Naive B cell (primary cell): ENCODE measurements around the gene HYAL3. TPM values are rescaled to one million over a fixed set of nuclear protein-coding genes. Genes with fewer than 3 reads are reported as not detected.

Experiments
- ATAC-seq, 2 donors: fragments of 150-1000 bp; cut with Tn5 transposase; 2 replicates each; pipeline ENCODE4 v1.10.0; 2021; ENCODE audit warnings: low read depth in 2 of 2, mild to moderate bottlenecking in 2 of 2, moderate library complexity in 2 of 2
- DNase-seq: peaks from one replicate; pipeline ENCODE4 v3.0.0; 2022
- H3K27ac Mint-ChIP-seq, 6 donors: one replicate each; pipeline ENCODE4 v1.8.0; 2020 to 2022; ENCODE audit warnings: mild to moderate bottlenecking in 6 of 6, mixed read lengths in 6 of 6, moderate library complexity in 5 of 6, inconsistent platforms in 2 of 6
- H3K27me3 Mint-ChIP-seq, 3 donors: one replicate each; pipeline ENCODE4 v1.8.0; 2021 to 2022; ENCODE audit warnings: mixed read lengths in 3 of 3, mild to moderate bottlenecking in 1 of 3
- H3K36me3 Mint-ChIP-seq, 2 donors: one replicate each; pipeline ENCODE4 v1.8.0; 2020 to 2022; ENCODE audit warnings: mixed read lengths in 2 of 2, inconsistent platforms in 1 of 2, mild to moderate bottlenecking in 1 of 2
- H3K4me1 Mint-ChIP-seq, 3 donors: one replicate each; pipeline ENCODE4 v1.8.0; 2020 to 2022; ENCODE audit warnings: mixed read lengths in 3 of 3, inconsistent platforms in 1 of 3, mild to moderate bottlenecking in 1 of 3, moderate library complexity in 1 of 3
- H3K4me3 Mint-ChIP-seq, 8 donors: one replicate each; pipeline ENCODE4 v1.8.0; 2020 to 2022; ENCODE audit warnings: mild to moderate bottlenecking in 8 of 8, mixed read lengths in 8 of 8, moderate library complexity in 8 of 8, inconsistent platforms in 2 of 8
- H3K9me3 Mint-ChIP-seq, 7 donors: one replicate each; pipeline ENCODE4 v1.8.0; 2020 to 2022; ENCODE audit warnings: mixed read lengths in 7 of 7, mild to moderate bottlenecking in 5 of 7, inconsistent platforms in 2 of 7, moderate library complexity in 1 of 7
- polyA plus RNA-seq, 6 donors: library from polyadenylated mRNA; unstranded; fragments of 300-500 nt; fragmentation: Illumina TruSeq; gene quantifications; one replicate each; pipeline ENCODE4 v1.2.3, GENCODE V29; 2021; ENCODE audit warnings: low read depth in 6 of 6

HYAL3 gene
- polyA plus RNA-seq, 6 donors from 2014 or later = 0.93 to 2.8 (median 1.6) TPM; not detected in 1

GRCh38 chr3:50297896-50298725, 1.1 kb downstream of the HYAL3 start:
- Mint-ChIP-seq H3K27me3 (no peaks in the 10 kb centered on the region), H3K36me3 (no peaks in the 10 kb centered on the region), H3K4me1 (peaks cover 19 to 33% (median 27%) of the 10 kb centered on the region in 3 donors), H3K9me3 (no peaks in the 10 kb centered on the region), H3K27ac (peak overlapping the region in 5 of 6 donors; percentile 94 to 99 (median 99)), H3K4me3 (peak overlapping the region; percentile 84 to 99 (median 98))
- ATAC-seq = no peak
- no peak for DNase-seq

DNA sequence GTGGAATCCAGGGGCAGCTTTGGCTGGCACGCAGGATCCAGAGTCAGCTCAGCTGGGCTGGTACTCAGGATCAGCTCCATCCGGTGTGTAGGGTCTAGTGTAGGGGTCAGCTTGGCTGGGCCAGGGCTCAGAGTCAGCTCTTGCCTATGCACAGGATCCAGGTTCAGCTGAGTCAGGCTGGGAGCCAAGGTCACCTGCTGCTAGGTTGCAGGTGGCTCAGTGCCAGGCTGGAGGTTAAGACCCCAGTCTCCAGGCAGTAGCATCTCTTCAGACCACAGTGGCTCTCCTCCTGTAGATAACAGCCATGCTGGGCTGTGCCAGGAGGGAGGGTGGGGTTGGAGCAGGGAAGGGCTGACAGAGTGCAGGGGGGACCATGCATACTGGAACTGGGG, 1.8 kb downstream of the HYAL3 start:
- Mint-ChIP-seq H3K27me3 (no peaks in the 10 kb centered on the region), H3K4me3 (peak overlapping the region in 3 of 8 donors; percentile 25 to 98 (median 84)), H3K36me3 (no peaks in the 10 kb centered on the region), H3K27ac (peak overlapping the region in 2 of 6 donors; percentile 52 to 94), H3K4me1 (peaks cover 26 to 40% (median 34%) of the 10 kb centered on the region in 3 donors), H3K9me3 (no peaks in the 10 kb centered on the region)
- ATAC-seq (no peak), DNase-seq (no peak)

DNA sequence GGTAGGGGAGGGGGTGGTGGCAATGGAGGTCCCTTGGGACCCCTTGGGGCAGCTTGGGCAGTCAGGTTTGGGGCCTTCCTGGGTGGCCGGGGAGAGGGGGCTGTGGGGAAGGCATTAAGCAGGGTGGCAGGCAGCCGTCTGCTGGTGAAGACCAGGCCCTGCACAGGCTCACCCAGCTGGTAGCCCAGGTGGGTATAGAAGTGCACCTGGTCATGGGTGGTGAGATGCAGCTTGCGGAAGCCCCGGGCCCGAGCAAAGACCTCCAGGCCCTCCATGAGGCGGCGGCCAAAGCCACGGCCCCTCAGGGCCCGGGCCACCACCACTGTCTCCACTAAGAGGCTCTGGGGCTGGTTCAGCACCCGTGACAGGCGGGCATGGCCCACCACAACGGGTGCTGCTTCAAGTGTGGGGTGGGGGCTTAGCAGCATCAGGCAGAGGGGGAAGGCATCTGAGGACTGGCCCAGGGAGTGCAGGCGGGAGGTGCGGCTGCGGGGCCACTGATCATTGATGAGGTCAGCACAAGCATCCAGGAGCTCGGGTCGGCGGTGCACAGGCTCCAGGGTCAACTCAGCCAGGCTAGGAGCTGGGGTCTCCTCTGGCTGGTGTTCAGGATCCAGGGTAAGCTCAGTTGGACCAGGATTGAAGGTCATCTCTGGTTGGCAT, 2.4 kb downstream of the HYAL3 start:
- H3K36me3 Mint-ChIP-seq = no peaks in the 10 kb centered on the region
- peaks cover 28 to 42% (median 36%) of the 10 kb centered on the region in 3 donors for H3K4me1 Mint-ChIP-seq
- ATAC-seq (no peak), DNase-seq (no peak)
- H3K27ac Mint-ChIP-seq = peak overlapping the region in 1 of 6 donors; percentile 52
- H3K4me3 Mint-ChIP-seq = peak overlapping the region in 2 of 8 donors; percentile 72 to 84
- H3K9me3 Mint-ChIP-seq = no peaks in the 10 kb centered on the region
- no peaks in the 10 kb centered on the region for H3K27me3 Mint-ChIP-seq

DNA sequence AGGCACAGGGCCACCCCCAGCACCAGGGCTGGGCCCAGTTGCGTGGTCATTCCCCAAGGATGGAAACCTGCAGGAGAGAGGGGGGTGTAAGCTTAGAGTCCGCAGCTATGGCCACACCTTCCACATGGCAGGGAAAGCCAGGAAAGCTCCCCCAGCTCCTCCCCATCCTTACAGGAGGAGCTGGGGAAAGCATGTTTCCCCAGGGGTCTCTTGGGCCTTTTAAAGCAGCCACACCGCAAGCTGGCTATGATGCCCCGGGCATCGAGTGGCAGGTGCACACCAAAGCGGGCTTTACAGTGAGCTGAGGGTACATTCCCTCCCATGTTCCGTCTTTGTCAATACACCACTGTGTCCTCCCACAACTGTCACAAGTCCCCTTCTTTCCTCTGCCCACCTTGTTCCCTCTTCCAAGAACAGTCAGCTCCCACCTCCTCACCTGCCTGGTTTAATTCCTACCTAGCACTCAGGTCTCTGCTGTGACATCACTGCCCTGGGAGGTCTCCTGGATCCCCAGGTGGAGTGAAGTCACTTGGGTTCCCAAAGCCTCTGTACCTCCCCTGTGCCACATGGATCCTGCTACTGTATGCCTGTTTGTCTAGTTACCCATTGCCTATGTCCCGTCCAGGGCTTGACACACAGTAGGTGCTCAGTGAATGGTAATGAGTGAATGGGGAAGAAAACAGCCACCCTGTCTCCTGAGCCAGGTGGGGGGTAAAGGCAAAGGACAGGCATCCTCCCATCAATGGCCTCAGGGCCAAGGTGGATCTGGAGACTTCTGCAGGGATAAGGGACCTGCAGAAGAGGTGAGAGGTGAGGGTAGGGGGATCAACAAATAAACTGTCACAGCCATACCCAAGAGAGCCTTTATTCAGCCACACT, 3.4 kb downstream of the HYAL3 start:
- ATAC-seq (no peak), DNase-seq (no peak)
- H3K27ac Mint-ChIP-seq = peak overlapping the region in 3 of 6 donors; percentile 25 to 96 (median 56)
- no peak overlapping the region for H3K4me3 Mint-ChIP-seq
- no peaks in the 10 kb centered on the region for H3K9me3 Mint-ChIP-seq
- no peaks in the 10 kb centered on the region for H3K36me3 Mint-ChIP-seq
- no peaks in the 10 kb centered on the region for H3K27me3 Mint-ChIP-seq
- peaks cover 35 to 51% (median 44%) of the 10 kb centered on the region in 3 donors for H3K4me1 Mint-ChIP-seq

DNA sequence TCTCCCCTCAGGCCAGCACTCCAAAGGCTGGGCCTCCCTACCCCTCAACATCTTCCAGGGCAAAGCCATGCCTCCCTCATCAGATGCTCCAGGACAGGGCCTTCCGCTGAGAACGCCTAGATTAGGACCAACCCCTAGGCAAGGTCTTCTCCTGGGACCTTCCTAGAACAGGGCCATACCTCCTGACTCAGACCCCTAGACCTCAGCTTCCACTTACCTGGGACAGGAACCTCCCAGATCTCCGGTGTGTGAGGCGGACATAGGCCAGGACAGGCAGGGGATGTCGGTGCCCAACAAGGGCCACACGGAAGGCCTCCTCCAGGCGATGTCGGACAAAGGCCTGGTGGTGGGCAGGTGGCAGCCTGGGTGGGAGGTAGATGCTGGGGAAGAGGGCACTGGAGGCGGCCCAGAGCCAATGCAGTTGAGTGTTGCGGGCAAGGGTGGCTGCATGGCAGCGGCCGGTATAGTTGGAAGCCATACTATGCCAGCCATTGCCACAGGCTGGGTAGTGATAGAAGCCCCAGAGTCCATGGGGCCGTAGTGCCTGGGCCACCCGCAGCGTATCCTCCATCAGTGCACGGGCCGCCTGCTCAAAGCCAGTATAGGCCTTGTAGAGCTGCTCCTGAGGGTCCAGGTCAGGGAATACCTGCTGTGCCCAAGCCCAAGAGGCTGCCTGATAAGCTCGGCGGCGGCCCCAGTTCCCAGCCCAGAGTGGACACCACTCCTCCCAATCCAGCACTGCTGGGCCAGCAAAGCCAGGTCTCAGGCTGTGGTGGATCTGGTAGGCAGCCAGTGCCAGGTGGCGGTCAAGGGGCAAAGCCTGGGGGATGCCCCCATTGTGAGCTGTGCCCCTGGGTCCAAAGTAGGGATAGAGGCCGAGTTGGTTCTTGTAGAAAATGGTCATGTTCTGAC, 4.5 kb downstream of the HYAL3 start:
- H3K27ac Mint-ChIP-seq = peak overlapping the region in 2 of 6 donors; percentile 37 to 59
- no peaks in the 10 kb centered on the region for H3K27me3 Mint-ChIP-seq
- H3K4me1 Mint-ChIP-seq = peaks cover 28 to 49% (median 35%) of the 10 kb centered on the region in 3 donors
- no peaks in the 10 kb centered on the region for H3K9me3 Mint-ChIP-seq
- H3K4me3 Mint-ChIP-seq = peak overlapping the region in 1 of 8 donors; percentile 9
- ATAC-seq (no peak), DNase-seq (no peak)
- no peaks in the 10 kb centered on the region for H3K36me3 Mint-ChIP-seq

DNA sequence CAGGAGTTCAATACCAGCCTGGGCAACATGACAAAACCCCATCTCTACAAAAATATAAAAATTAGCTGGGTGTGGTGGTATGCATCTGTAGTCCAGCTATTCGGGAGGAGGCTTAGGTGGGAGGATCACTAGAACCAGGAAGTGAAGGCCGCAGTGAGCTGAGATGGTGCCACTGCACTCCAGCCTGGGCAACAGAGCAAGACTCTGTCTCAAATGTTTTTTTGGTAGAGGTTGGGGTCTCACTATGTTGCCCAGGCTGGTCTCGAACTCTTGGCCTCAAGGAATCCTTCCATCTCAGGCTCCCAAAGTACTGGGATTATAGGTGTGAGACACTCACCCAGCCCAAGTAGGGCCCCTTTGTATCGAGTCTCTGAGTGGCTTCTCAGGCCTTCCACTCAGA, 5.1 kb downstream of the HYAL3 start:
- no peaks in the 10 kb centered on the region for H3K9me3 Mint-ChIP-seq
- H3K27me3 Mint-ChIP-seq = no peaks in the 10 kb centered on the region
- no peak for ATAC-seq
- H3K4me3 Mint-ChIP-seq = peak overlapping the region in 2 of 8 donors; percentile 35 to 84
- H3K4me1 Mint-ChIP-seq = peaks cover 26 to 42% (median 33%) of the 10 kb centered on the region in 3 donors
- no peaks in the 10 kb centered on the region for H3K36me3 Mint-ChIP-seq
- H3K27ac Mint-ChIP-seq = peak overlapping the region in 1 of 6 donors; percentile 37
- DNase-seq = no peak

DNA sequence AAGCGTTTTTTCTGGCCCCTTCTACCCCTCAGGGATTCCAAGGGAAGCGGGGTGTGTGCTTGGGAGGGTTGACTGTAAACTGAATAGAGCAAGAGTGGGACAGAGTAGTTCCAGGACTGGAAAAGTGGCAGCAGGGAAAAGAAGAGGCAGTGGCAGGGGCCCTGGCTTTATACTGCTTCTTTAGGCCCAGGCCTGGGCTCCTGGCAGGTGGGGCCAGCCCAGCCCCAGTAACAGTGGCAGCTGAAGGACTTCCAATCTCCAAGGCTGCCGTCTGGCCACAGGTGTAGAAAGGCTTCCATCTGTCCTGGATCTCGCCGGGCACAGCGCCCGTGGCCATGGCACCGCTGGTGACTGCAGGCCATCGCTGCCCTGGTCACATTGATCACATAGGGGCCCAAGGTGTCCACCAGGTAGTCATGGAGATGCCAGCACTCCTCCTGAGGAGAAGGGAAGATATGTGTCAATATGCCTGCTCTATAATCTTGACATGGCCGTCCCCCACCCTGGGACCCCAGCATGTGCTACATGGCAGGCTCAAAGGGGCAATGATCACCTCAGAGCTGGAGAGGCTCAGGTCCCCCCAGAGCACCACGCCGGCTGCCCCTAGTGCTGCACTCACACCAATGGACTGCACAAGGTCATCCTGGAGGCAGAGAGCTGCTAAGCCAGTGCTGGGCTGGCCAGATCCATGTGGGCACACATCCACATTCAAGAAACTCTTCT, 6.0 kb downstream of the HYAL3 start:
- no peaks in the 10 kb centered on the region for H3K9me3 Mint-ChIP-seq
- H3K27ac Mint-ChIP-seq = peak overlapping the region in 5 of 6 donors; percentile 82 to 98 (median 95)
- DNase-seq (no peak), ATAC-seq (no peak)
- no peaks in the 10 kb centered on the region for H3K36me3 Mint-ChIP-seq
- peak overlapping the region in 7 of 8 donors; percentile 66 to 95 (median 92) for H3K4me3 Mint-ChIP-seq
- peaks cover 21 to 37% (median 29%) of the 10 kb centered on the region in 3 donors for H3K4me1 Mint-ChIP-seq
- no peaks in the 10 kb centered on the region for H3K27me3 Mint-ChIP-seq

DNA sequence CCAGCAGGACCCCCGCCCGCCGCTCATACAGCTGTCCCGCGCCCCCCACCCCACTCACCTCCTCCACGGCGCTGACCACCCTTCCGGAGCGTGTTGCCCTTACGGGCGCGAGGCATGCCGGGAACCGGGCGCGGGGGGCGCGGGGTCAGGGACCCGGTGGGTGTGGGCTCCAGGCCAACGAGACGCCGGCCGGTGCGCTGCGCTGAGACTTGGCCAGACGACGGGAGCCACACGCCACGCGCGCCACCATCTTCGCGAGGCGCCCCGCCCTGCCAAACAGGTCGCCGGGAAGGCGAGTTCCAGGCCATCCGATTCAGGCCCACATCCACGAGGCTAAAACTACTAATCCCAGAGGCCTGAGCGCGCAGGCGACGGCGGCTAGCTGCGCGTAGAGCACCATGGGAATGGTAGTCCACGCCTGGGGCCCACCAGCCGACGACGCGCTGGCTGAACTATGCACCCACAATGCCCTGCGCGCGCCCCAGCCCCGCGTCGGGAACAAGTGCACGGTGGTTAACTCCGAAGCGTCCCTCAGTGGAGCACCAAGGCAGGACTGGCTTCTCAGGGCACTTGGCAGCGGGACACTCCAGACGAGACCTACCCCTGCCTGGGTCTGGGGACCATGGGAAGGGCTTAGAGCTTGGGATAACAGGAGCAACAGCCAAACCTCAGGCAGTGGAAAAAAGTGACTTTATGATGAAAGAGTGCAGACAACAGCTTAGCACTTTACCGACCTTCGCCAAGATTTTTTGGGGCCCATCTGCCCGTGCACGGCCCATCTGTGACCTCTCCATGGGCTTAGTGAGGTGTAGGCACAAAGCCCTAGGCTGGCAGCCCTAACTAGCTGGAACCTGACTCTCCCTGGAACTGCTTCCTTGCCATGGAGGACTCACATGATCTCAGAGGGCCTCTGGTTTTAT, 6.8 kb downstream of the HYAL3 start, which contains the start of gene IFRD2:
IFRD2 (minus strand) TSS at position 271 of the 920 bp plus-strand sequence; CDS start at position 116, 155 bp downstream.
- DNase-seq (peak; percentile 94), ATAC-seq (peak; percentile 98)
- H3K4me3 Mint-ChIP-seq = peak within 1 kb of the TSS; percentile 84 to 95 (median 92)
- no peaks in the 10 kb centered on the region for H3K27me3 Mint-ChIP-seq
- peaks cover 17 to 29% (median 24%) of the 10 kb centered on the region in 3 donors for H3K4me1 Mint-ChIP-seq
- no peaks in the 10 kb centered on the region for H3K36me3 Mint-ChIP-seq
- no peaks in the 10 kb centered on the region for H3K9me3 Mint-ChIP-seq
- H3K27ac Mint-ChIP-seq = peak within 1 kb of the TSS; percentile 82 to 98 (median 94)

- H3K4me3 Mint-ChIP-seq = peak overlapping the region in 4 of 8 donors; percentile 70 to 95 (median 74)
- H3K36me3 Mint-ChIP-seq = no peaks in the 10 kb centered on the region
- no peaks in the 10 kb centered on the region for H3K9me3 Mint-ChIP-seq
- no peaks in the 10 kb centered on the region for H3K27me3 Mint-ChIP-seq
- peak overlapping the region in 1 of 6 donors; percentile 39 for H3K27ac Mint-ChIP-seq
- DNase-seq = no peak
- ATAC-seq = no peak
- H3K4me1 Mint-ChIP-seq = peaks cover 17 to 27% (median 24%) of the 10 kb centered on the region in 3 donors
These were observed 9.0 kb downstream of the HYAL3 start for GRCh38 chr3:50290161-50290641.

DNA sequence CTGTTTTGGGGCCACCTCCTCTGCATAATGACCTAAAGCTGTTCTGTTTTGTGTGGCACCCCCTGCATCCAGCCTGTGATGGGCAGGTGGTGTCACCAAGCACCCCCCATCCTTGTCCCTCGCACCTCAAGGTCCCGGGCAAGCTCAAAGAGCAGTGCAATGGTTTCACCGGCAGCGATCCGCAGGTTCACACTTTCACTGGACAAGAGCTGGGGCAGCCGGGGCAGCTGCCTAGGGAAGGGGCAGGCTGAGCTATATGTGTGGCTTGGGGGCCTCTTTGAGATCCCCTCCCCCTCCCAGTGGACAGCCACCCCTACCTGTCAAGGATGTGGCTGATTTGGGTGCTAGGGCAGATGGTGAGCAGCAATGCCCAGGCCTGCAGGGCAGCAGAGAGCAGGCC, 10.1 kb downstream of the HYAL3 start:
- no peak for DNase-seq
- Mint-ChIP-seq H3K9me3 (no peaks in the 10 kb centered on the region), H3K27ac (no peak overlapping the region), H3K4me1 (peaks cover 17 to 27% (median 24%) of the 10 kb centered on the region in 3 donors), H3K27me3 (no peaks in the 10 kb centered on the region), H3K36me3 (no peaks in the 10 kb centered on the region), H3K4me3 (peak overlapping the region in 3 of 8 donors; percentile 68 to 77 (median 71))
- ATAC-seq = no peak
